ENCODE data around the gene BIN1.
A peak's percentile ranks its signal among the peaks of the same experiment; 100 is the strongest.
"Not testable (repeated sequence)": the region's sequence is repeated elsewhere in the genome, so short reads cannot be mapped to it uniquely, and the experiment has no call there.

Gene BIN1

DNA sequence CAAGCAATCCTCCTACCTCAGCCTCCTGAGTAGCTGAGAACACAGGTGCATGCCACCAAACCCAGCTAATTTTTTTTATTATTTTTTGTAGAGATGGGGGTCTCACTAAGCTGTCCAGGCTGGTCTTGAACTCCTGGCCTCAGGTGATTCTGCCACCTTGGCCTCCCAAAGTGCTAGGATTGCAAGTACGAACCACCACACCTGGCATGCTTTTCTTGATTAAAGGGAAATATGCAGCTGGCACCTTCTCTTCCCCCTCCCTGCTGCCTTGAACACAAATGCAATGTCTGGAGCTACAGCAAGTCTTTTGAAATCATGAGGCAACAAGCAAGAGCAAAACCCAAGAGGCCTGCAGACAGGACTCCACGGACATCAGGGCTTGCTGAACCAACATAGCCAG is 26.8 kb upstream of the BIN1 start:
- DNase-seq, result no peak

DNA sequence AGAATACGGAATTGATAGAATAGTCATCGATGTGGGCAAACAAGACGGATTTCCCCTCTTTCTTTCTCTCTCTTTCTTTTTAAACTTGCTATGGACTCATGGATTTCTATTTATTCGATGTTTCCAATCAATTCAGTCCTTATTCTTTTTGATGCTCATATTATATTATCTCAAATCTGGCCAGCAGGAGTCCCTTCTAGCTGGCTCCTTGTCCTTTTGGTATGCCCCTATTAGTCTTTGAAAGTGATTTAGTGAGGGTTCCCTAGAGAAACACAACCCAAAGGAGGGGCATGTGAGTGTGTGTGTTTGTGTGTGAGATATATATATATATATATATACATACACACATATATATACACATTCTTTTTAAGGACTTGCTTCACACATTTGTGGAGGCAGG is 23.5 kb upstream of the BIN1 start:
- no peak for DNase-seq

DNA sequence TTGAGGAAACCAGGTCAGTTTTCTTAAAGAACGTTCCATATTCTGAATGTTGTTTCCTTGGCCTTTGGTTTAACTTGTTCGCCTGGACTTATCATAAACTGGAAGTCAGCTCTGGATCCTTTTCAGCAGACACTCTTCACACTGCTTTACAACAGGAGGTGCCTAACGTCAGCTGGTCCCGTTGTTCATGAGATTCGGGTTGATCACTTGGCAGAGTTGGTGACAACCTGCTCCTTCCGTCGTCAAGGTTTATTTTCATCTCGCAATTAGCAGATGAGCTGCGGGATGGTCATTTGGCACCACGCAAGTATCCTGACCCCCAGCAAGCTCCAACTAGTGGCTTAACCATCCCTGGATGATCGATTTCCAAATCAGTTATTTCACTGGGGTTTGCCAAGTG is 23.0 kb upstream of the BIN1 start:
- DNase-seq, result no peak

GRCh38 chr2:127128445-127128904 is 21.5 kb upstream of the BIN1 start:
- no peak for DNase-seq

- DNase-seq, result no peak
Observed at GRCh38 chr2:127125821-127126220, 18.9 kb upstream of the BIN1 start.

GRCh38 chr2:127124426-127124825 is 17.5 kb upstream of the BIN1 start:
- no peak for DNase-seq

- no peak for DNase-seq
Observed at GRCh38 chr2:127122361-127123027, 15.5 kb upstream of the BIN1 start.

DNA sequence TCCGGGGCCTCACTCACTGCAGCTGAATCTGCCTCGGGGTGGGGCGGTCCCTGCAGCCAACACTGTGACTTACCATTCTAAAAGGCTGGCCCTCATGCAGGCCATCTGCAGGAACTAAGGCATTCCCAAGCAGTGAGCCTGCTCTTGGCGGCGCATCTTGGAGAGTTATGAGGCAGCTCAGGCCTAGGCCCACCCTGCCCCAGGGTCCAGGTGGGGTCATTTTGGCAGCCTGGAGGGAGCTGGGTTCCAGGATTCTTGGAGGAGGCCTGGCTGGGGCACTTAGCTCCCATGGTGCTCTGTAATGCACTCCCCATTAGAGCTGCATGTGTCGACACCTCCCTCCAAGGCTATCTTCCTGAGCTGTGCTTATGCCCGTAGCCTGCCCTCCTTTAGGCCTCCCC is 14.8 kb upstream of the BIN1 start:
- DNase-seq, result peak; percentile 37

- DNase-seq, result no peak
Observed at GRCh38 chr2:127121353-127121752, 14.4 kb upstream of the BIN1 start.

DNA sequence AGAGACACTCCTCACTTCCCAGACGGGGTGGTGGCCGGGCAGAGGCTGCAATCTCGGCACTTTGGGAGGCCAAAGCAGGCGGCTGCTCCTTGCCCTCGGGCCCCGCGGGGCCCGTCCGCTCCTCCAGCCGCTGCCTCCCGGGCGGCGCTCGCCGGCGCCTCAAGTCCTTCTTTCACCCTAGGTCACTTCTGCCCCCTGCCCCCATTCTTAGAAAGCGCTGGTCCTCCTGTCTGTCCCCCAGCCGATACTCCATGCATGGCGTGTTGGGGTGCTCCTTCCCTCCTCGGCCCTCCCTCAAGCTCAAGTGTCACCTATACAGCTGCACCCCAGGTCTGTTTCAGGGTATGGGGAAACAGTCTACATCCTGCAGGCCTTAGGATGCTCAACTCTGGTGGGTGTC is 13.5 kb upstream of the BIN1 start:
- not testable (repeated sequence) for DNase-seq

GRCh38 chr2:127118467-127118866 is 11.5 kb upstream of the BIN1 start:
- no peak for DNase-seq

DNA sequence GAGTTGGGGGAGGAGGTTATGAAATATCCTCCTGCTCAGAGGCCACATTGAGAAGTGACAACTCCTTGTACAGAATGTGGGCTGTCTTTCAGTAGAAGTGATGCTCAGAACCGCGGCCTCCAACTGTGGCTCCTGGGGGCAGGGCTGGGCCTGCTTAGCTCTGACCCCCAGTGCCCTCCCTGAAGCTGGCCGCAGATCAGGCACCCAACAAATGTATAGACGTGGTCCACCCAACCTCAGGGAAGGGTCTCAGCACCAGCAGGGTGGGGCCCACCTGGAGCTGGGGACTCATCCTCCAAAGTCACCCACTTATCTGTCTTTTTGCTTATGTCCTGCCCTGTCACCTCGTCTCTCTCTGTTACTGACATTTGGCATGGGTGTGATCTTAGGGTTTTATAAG is 11.1 kb upstream of the BIN1 start:
- no peak for DNase-seq

GRCh38 chr2:127117603-127118002 is 10.6 kb upstream of the BIN1 start:
- DNase-seq, result no peak

GRCh38 chr2:127115471-127116199 is 8.7 kb upstream of the BIN1 start:
- no peak for DNase-seq

- no peak for DNase-seq
Observed at GRCh38 chr2:127110985-127111384, 4.0 kb upstream of the BIN1 start.

DNA sequence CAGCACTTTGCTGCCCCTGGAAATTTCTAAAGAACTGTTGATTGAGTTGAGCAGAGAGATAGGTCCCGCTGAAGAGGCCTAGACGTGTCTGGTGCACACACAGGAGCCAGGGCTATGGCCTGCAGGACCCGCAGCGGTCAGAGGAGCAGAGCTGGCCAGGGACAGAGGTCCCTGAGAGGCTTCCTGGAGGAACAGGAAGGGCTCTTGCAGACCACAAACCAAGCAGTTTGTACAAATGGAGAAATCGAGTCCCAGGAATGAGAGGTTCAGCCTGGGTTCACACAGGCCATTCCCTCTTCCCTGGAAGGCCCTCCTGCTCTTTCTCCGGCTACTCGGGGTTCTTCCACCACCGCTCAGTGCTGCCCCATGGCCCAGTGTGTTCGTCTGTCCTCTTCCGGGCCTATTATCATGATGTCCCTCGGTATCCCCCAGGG is 1.2 kb upstream of the BIN1 start:
- DNase-seq, result no peak

GRCh38 chr2:127107622-127107999 is 657 bp upstream of the BIN1 start:
- DNase-seq, result no peak

GRCh38 chr2:127106457-127106990 is 430 bp downstream of the BIN1 start:
- DNase-seq, result no peak

DNA sequence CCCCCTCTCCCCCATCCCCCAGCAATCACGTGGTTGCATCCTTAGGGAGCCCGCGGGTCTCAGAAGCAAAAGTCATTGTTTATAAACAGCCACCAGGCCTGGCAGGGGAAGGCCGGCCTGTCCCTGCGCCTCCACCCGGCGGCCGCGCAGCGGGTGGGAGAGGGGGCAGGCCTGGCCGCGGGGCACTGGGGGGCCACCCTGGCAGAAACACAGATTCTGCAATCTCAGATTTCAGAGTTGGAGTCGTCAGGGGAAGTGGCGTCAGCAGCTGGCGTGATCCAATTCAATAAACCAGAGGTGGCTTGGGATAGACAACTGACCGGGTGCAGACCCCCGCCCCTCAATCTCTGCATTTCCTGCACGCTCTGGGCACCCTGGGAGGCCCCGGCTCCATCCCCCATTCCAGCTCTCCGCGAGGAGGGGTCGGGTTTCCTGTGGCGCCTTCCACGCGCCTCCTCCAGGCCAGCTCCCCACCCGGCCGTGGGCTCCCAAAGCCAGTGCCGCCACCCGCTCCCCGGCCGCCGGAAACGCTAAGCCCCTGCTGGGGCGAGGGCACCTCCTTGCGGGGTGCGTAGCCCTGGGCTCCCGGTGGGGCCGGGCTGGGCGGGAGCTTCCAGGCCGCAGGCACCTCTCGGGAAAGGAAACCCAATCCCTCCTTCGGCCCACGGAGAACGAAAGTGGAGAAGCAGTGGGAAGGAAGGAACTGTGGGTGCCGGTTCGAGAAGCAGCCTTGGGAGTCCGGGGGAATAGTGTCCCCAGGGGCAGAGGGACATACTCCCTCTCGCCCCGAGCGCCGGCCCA is 1.1 kb downstream of the BIN1 start:
- DNase-seq, result peak; percentile 69

- no peak for DNase-seq
Observed at GRCh38 chr2:127104881-127105655, 1.9 kb downstream of the BIN1 start.

GRCh38 chr2:127104166-127104660 is 2.7 kb downstream of the BIN1 start:
- no peak for DNase-seq
